ENCODE measurements around the gene FLNC.

FLNC gene

GRCh38 chr7:128877756-128878120 is 47.5 kb downstream of the FLNC start:
- no peak for DNase-seq (ENCODE audit: low read depth in 2 of 2)

- DNase-seq (ENCODE audit: low read depth in 2 of 2), result no peak
These were observed 48.3 kb downstream of the FLNC start for GRCh38 chr7:128878226-128879105.

GRCh38 chr7:128879461-128879938 is 49.3 kb downstream of the FLNC start:
- no peak for DNase-seq (ENCODE audit: low read depth in 2 of 2)

- DNase-seq (ENCODE audit: low read depth in 2 of 2), result no peak
These were observed 49.9 kb downstream of the FLNC start for GRCh38 chr7:128879939-128880746.

GRCh38 chr7:128880791-128881457 is 50.7 kb downstream of the FLNC start:
- DNase-seq (ENCODE audit: low read depth in 2 of 2), result no peak

- DNase-seq (ENCODE audit: low read depth in 2 of 2), result no peak
These were observed 51.4 kb downstream of the FLNC start for GRCh38 chr7:128881458-128882125.

- no peak for DNase-seq (ENCODE audit: low read depth in 2 of 2)
These were observed 51.9 kb downstream of the FLNC start for GRCh38 chr7:128882134-128882533.

GRCh38 chr7:128883622-128884448 is 53.6 kb downstream of the FLNC start:
- peak; percentile 81 to 84 for DNase-seq (ENCODE audit: low read depth in 2 of 2)

GRCh38 chr7:128884561-128885369 is 54.6 kb downstream of the FLNC start:
- DNase-seq (ENCODE audit: low read depth in 2 of 2), result no peak

- no peak for DNase-seq (ENCODE audit: low read depth in 2 of 2)
These were observed 55.4 kb downstream of the FLNC start for GRCh38 chr7:128885370-128886187.

GRCh38 chr7:128886391-128887168 is 56.4 kb downstream of the FLNC start:
- DNase-seq (ENCODE audit: low read depth in 2 of 2), result no peak

GRCh38 chr7:128887169-128888038 is 57.2 kb downstream of the FLNC start:
- DNase-seq (ENCODE audit: low read depth in 2 of 2), result no peak

- no peak for DNase-seq (ENCODE audit: low read depth in 2 of 2)
These were observed 58.0 kb downstream of the FLNC start for GRCh38 chr7:128888039-128888755.

- no peak for DNase-seq (ENCODE audit: low read depth in 2 of 2)
These were observed 58.5 kb downstream of the FLNC start for GRCh38 chr7:128888756-128889095.

- no peak for DNase-seq (ENCODE audit: low read depth in 2 of 2)
These were observed 58.9 kb downstream of the FLNC start for GRCh38 chr7:128889121-128889520.

- DNase-seq (ENCODE audit: low read depth in 2 of 2), result no peak
These were observed 60.3 kb downstream of the FLNC start for GRCh38 chr7:128890306-128891109.
